Measurements from ENCODE around the gene DTNBP1.

The DTNBP1 gene

GRCh38 chr6:15691250-15691869 is 28.5 kb upstream of the DTNBP1 start:
- no peaks in the 10 kb centered on the region for H3K9me3 ChIP-seq (ENCODE audit: control insufficient read depth, insufficient read depth, low read depth, low read length)
- ChIA-PET CTCF (interaction anchor here (0.6 to 3.3 kb wide), 74 partner anchors 8 to 590 kb away, joined by 3 to 64 read pairs (median 4); partner anchors contain the start of gene MYLIP), POLR2A (interaction anchor here (1.1 kb wide), 1 partner anchor 437 kb away, joined by 21 read pairs; the partner anchor contains the start of gene MYLIP)
- no peak overlapping the region for H3K27ac ChIP-seq (ENCODE audit: extremely low read depth, low read depth, low read length)
- H3K4me3 ChIP-seq (ENCODE audit: low read depth, low read length) = peak overlapping the region; percentile 3
- no peaks in the 10 kb centered on the region for H3K36me3 ChIP-seq (ENCODE audit: control insufficient read depth in 2 of 2, insufficient read depth in 1 of 2, low read length in 2 of 2)
- H3K4me1 ChIP-seq (ENCODE audit: control insufficient read depth, insufficient read depth, low read length) = no peaks in the 10 kb centered on the region
- TF ChIP-seq ZNF707 (tag by site-specific recombination; IDR thresholded peaks at IDR 0.05) = no peak
- peak; percentile 71; the same call in 1 of the 2 replicates for TF ChIP-seq ZNF324 (tag by site-specific recombination; IDR thresholded peaks at IDR 0.05)
- TF ChIP-seq, protein P1, sequence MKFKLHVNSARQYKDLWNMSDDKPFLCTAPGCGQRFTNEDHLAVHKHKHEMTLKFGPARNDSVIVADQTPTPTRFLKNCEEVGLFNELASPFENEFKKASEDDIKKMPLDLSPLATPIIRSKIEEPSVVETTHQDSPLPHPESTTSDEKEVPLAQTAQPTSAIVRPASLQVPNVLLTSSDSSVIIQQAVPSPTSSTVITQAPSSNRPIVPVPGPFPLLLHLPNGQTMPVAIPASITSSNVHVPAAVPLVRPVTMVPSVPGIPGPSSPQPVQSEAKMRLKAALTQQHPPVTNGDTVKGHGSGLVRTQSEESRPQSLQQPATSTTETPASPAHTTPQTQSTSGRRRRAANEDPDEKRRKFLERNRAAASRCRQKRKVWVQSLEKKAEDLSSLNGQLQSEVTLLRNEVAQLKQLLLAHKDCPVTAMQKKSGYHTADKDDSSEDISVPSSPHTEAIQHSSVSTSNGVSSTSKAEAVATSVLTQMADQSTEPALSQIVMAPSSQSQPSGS (tag by site-specific recombination; IDR thresholded peaks at IDR 0.05; ENCODE audit: low read depth) = no peak
- TF ChIP-seq, protein P2, sequence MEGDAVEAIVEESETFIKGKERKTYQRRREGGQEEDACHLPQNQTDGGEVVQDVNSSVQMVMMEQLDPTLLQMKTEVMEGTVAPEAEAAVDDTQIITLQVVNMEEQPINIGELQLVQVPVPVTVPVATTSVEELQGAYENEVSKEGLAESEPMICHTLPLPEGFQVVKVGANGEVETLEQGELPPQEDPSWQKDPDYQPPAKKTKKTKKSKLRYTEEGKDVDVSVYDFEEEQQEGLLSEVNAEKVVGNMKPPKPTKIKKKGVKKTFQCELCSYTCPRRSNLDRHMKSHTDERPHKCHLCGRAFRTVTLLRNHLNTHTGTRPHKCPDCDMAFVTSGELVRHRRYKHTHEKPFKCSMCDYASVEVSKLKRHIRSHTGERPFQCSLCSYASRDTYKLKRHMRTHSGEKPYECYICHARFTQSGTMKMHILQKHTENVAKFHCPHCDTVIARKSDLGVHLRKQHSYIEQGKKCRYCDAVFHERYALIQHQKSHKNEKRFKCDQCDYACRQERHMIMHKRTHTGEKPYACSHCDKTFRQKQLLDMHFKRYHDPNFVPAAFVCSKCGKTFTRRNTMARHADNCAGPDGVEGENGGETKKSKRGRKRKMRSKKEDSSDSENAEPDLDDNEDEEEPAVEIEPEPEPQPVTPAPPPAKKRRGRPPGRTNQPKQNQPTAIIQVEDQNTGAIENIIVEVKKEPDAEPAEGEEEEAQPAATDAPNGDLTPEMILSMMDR (tag by site-specific recombination; IDR thresholded peaks at IDR 0.05) = peak; percentile 99
- TF ChIP-seq, protein P3, sequence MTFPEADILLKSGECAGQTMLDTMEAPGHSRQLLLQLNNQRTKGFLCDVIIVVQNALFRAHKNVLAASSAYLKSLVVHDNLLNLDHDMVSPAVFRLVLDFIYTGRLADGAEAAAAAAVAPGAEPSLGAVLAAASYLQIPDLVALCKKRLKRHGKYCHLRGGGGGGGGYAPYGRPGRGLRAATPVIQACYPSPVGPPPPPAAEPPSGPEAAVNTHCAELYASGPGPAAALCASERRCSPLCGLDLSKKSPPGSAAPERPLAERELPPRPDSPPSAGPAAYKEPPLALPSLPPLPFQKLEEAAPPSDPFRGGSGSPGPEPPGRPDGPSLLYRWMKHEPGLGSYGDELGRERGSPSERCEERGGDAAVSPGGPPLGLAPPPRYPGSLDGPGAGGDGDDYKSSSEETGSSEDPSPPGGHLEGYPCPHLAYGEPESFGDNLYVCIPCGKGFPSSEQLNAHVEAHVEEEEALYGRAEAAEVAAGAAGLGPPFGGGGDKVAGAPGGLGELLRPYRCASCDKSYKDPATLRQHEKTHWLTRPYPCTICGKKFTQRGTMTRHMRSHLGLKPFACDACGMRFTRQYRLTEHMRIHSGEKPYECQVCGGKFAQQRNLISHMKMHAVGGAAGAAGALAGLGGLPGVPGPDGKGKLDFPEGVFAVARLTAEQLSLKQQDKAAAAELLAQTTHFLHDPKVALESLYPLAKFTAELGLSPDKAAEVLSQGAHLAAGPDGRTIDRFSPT (tag by site-specific recombination; IDR thresholded peaks at IDR 0.05) = no peak
- TF ChIP-seq ZNF335 (tag by site-specific recombination; conservative IDR thresholded peaks at IDR 0.05) = peak; percentile 80
- no peak for TF ChIP-seq ZNF530 (tag by site-specific recombination; IDR thresholded peaks at IDR 0.05; ENCODE audit: low read depth)
- TF ChIP-seq ZNF660 (tag by site-specific recombination; IDR thresholded peaks at IDR 0.05) = peak; percentile 88
- TF ChIP-seq ZSCAN30 (tag by site-specific recombination; IDR thresholded peaks at IDR 0.05) = peak; percentile 93
- TF ChIP-seq ZFP3 (tag by site-specific recombination; IDR thresholded peaks at IDR 0.05; ENCODE audit: low read depth) = no peak
- TF ChIP-seq ZFP37 (tag by site-specific recombination; IDR thresholded peaks at IDR 0.05) = peak; percentile 74; the same call in 1 of the 2 replicates
- TF ChIP-seq, protein P4, sequence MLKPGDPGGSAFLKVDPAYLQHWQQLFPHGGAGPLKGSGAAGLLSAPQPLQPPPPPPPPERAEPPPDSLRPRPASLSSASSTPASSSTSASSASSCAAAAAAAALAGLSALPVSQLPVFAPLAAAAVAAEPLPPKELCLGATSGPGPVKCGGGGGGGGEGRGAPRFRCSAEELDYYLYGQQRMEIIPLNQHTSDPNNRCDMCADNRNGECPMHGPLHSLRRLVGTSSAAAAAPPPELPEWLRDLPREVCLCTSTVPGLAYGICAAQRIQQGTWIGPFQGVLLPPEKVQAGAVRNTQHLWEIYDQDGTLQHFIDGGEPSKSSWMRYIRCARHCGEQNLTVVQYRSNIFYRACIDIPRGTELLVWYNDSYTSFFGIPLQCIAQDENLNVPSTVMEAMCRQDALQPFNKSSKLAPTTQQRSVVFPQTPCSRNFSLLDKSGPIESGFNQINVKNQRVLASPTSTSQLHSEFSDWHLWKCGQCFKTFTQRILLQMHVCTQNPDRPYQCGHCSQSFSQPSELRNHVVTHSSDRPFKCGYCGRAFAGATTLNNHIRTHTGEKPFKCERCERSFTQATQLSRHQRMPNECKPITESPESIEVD (tag by site-specific recombination; IDR thresholded peaks at IDR 0.05) = no peak
- TF ChIP-seq, protein P5, sequence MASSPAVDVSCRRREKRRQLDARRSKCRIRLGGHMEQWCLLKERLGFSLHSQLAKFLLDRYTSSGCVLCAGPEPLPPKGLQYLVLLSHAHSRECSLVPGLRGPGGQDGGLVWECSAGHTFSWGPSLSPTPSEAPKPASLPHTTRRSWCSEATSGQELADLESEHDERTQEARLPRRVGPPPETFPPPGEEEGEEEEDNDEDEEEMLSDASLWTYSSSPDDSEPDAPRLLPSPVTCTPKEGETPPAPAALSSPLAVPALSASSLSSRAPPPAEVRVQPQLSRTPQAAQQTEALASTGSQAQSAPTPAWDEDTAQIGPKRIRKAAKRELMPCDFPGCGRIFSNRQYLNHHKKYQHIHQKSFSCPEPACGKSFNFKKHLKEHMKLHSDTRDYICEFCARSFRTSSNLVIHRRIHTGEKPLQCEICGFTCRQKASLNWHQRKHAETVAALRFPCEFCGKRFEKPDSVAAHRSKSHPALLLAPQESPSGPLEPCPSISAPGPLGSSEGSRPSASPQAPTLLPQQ (tag by site-specific recombination; IDR thresholded peaks at IDR 0.05) = peak; percentile 44; the same call in 1 of the 2 replicates
- no peak for TF ChIP-seq ZNF658 (tag by site-specific recombination; IDR thresholded peaks at IDR 0.05)
- TF ChIP-seq ZNF266 (tag by site-specific recombination; IDR thresholded peaks at IDR 0.05; ENCODE audit: low read depth) = no peak
- TF ChIP-seq ZNF391 (tag by site-specific recombination; IDR thresholded peaks at IDR 0.05; ENCODE audit: borderline replicate concordance, low read depth) = 0 out of 2 replicates have a peak, but pooled peaks have one; percentile 68
- TF ChIP-seq ZNF362 (tag by site-specific recombination; IDR thresholded peaks at IDR 0.05) = 0 out of 2 replicates have a peak, but pooled peaks have one; percentile 28
- no peak for TF ChIP-seq OSR2 (tag by site-specific recombination; IDR thresholded peaks at IDR 0.05)
- TF ChIP-seq ZNF791 (tag by site-specific recombination; IDR thresholded peaks at IDR 0.05) = no peak
- TF ChIP-seq ZNF184 (tag by site-specific recombination; IDR thresholded peaks at IDR 0.05) = peak; percentile 84
- TF ChIP-seq ZBTB20 (tag by site-specific recombination; IDR thresholded peaks at IDR 0.05) = no peak
- TF ChIP-seq, protein P6, sequence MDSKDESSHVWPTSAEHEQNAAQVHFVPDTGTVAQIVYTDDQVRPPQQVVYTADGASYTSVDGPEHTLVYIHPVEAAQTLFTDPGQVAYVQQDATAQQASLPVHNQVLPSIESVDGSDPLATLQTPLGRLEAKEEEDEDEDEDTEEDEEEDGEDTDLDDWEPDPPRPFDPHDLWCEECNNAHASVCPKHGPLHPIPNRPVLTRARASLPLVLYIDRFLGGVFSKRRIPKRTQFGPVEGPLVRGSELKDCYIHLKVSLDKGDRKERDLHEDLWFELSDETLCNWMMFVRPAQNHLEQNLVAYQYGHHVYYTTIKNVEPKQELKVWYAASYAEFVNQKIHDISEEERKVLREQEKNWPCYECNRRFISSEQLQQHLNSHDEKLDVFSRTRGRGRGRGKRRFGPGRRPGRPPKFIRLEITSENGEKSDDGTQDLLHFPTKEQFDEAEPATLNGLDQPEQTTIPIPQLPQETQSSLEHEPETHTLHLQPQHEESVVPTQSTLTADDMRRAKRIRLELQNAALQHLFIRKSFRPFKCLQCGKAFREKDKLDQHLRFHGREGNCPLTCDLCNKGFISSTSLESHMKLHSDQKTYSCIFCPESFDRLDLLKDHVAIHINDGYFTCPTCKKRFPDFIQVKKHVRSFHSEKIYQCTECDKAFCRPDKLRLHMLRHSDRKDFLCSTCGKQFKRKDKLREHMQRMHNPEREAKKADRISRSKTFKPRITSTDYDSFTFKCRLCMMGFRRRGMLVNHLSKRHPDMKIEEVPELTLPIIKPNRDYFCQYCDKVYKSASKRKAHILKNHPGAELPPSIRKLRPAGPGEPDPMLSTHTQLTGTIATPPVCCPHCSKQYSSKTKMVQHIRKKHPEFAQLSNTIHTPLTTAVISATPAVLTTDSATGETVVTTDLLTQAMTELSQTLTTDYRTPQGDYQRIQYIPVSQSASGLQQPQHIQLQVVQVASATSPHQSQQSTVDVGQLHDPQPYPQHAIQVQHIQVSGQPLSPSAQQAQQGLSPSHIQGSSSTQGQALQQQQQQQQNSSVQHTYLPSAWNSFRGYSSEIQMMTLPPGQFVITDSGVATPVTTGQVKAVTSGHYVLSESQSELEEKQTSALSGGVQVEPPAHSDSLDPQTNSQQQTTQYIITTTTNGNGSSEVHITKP (tag by site-specific recombination; IDR thresholded peaks at IDR 0.05) = peak; percentile 86
- no peak for TF ChIP-seq ZSCAN16 (tag by site-specific recombination; IDR thresholded peaks at IDR 0.05)
- TF ChIP-seq ZNF585B (tag by site-specific recombination; IDR thresholded peaks at IDR 0.05) = no peak

Data from HEK293 (cell line).